Measurements from ENCODE around the gene HTATSF1. TPM values are rescaled to one million over a fixed set of nuclear protein-coding genes. Genes with fewer than 3 reads are reported as not detected.
A peak's percentile ranks its signal among the peaks of the same experiment; 100 is the strongest.

Gene HTATSF1
- total RNA-seq, 1 experiment from 2014 or later: 39.7 TPM

GRCh38 chrX:136525738-136526606 lies 28.6 kb downstream of the HTATSF1 start:
- H2AFZ ChIP-seq (ENCODE audit: low read depth, low read length, poor library complexity, severe bottlenecking): no peak overlapping the region
- ChIA-PET POLR2A (no interaction called here), RAD21 (ENCODE audit: low non-redundant PET in 1 of 2, low total read pairs in 2 of 2, uncharacterized antibody in 2 of 2, unreplicated experiment in 2 of 2) (no interaction called here), CTCF (no interaction called here)
- no peaks in the 10 kb centered on the region for H3K79me2 ChIP-seq (ENCODE audit: insufficient read depth, low read length)
- no peaks in the 10 kb centered on the region for H3K9me2 ChIP-seq (ENCODE audit: insufficient read depth)
- peaks cover 0 to 8% of the 10 kb centered on the region in 2 experiments; a peak in 2 of 4 replicates for H3K4me1 ChIP-seq (ENCODE audit: control insufficient read depth in 1 of 2, insufficient read depth in 2 of 2, low read length in 2 of 2)
- no peaks in the 10 kb centered on the region for H3K36me3 ChIP-seq (ENCODE audit: control insufficient read depth in 1 of 2, insufficient read depth in 2 of 2, low read length in 2 of 2)
- no peaks in the 10 kb centered on the region for H3K27me3 ChIP-seq (ENCODE audit: insufficient read depth, low read length)
- no peak overlapping the region for H3K4me3 ChIP-seq (replicated peaks in 1 of 2; ENCODE audit: low read depth in 1 of 2, low read length in 2 of 2)
- DNase-seq (ENCODE audit: low read depth, low spot score): no peak
- intact Hi-C loops (cut with micrococcal nuclease): no loop called here
- TF ChIP-seq POLR2AphosphoS5 (IDR thresholded peaks at IDR 0.05; ENCODE audit: low read depth, low read length) (no peak), FOSL1 (IDR thresholded peaks at IDR 0.05; ENCODE audit: low read depth) (peak; percentile 10; the same call in 1 of the 2 replicates), CEBPB (IDR thresholded peaks at IDR 0.05; ENCODE audit: low read depth) (no peak), CBX3 (IDR thresholded peaks at IDR 0.05; ENCODE audit: low read depth) (no peak), CTCF (IDR thresholded peaks at IDR 0.05 in 2 of 3, conservative IDR thresholded peaks at IDR 0.05 in 1 of 3; ENCODE audit: borderline replicate concordance in 1 of 3, insufficient read depth in 1 of 3, low read depth in 2 of 3, low read length in 2 of 3) (no peak), ZBTB33 (IDR thresholded peaks at IDR 0.05; ENCODE audit: extremely low read depth, insufficient replicate concordance, low read length) (no peak), MAX (IDR thresholded peaks at IDR 0.05) (no peak), ZNF274 (IDR thresholded peaks at IDR 0.05; ENCODE audit: low read depth, low read length) (no peak)
- H3K27ac ChIP-seq (ENCODE audit: low read depth, low read length): no peak overlapping the region
- no peaks in the 10 kb centered on the region for H4K20me1 ChIP-seq (ENCODE audit: insufficient read depth)
- BruUV-seq (replicated peaks): no TSS peak
- H3K4me2 ChIP-seq (ENCODE audit: low read length): peak overlapping the region; percentile 19; the same call in 1 of the 2 replicates
- ATAC-seq: peak; percentile 69
- no peaks in the 10 kb centered on the region for H3K9me3 ChIP-seq (ENCODE audit: control insufficient read depth in 1 of 2, insufficient read depth in 1 of 2, low read depth in 1 of 2, low read length in 2 of 2)
- no peak overlapping the region for H3K9ac ChIP-seq (ENCODE audit: low read length)
